GM23338 (cell line): ENCODE measurements around the gene LENG9. TPM values are rescaled to one million over a fixed set of nuclear protein-coding genes. Genes with fewer than 3 reads are reported as not detected.

ENCODE experiments used
- ATAC-seq: fragments of 200-7000 bp; cut with Tn5 transposase; 3 replicates; pipeline ENCODE4 v1.9.1; 2020
- DNase-seq: peaks from one replicate; pipeline ENCODE4 v3.0.0-alpha.2; 2015; ENCODE audit warnings: low spot score
- H2AFZ ChIP-seq: fragments of 200-600 bp; sonication (generic); 2 replicates; pipeline ENCODE4 v1.8.0; 2016; ENCODE audit warnings: antibody characterized with exemption, mild to moderate bottlenecking, moderate library complexity
- H3F3A ChIP-seq: fragments of 200-600 bp; sonication (generic); replicated peaks from 2 replicates; pipeline ENCODE4 v1.8.0; 2017; ENCODE audit warnings: antibody characterized with exemption, mixed run types, low read depth
- H3K27ac ChIP-seq: fragments of 200-600 bp; sonication (generic); 2 replicates; pipeline ENCODE4 v1.6.1; 2016; ENCODE audit warnings: low read depth
- H3K27me3 ChIP-seq: fragments of 200-600 bp; sonication (generic); 2 replicates; pipeline ENCODE4 v1.8.0; 2016; ENCODE audit warnings: mild to moderate bottlenecking, mixed run types, moderate library complexity; ENCODE audit not compliant: insufficient read depth
- H3K36me3 ChIP-seq: fragments of 200-600 bp; sonication (generic); 2 replicates; pipeline ENCODE4 v1.8.0; 2016; ENCODE audit warnings: mild to moderate bottlenecking; ENCODE audit not compliant: insufficient read depth
- H3K4me1 ChIP-seq: fragments of 200-600 bp; sonication (generic); 2 replicates; pipeline ENCODE4 v1.8.0; 2016; ENCODE audit warnings: mild to moderate bottlenecking, moderate library complexity; ENCODE audit not compliant: insufficient read depth
- H3K4me2 ChIP-seq: fragments of 200-600 bp; sonication (generic); 2 replicates; pipeline ENCODE4 v1.7.1; 2017; ENCODE audit warnings: mixed run types
- H3K4me3 ChIP-seq: fragments of 200-600 bp; sonication (generic); 2 replicates; pipeline ENCODE4 v1.6.1; 2016; ENCODE audit warnings: mixed run types
- H3K79me2 ChIP-seq: fragments of 200-600 bp; sonication (generic); replicated peaks from 2 replicates; pipeline ENCODE4 v1.8.0; 2017; ENCODE audit warnings: mild to moderate bottlenecking; ENCODE audit not compliant: insufficient read depth
- H3K9me2 ChIP-seq: fragments of 200-600 bp; sonication (generic); 2 replicates; pipeline ENCODE4 v1.8.0; 2017; ENCODE audit not compliant: insufficient read depth
- H4K20me1 ChIP-seq: fragments of 200-600 bp; sonication (generic); replicated peaks from 2 replicates; pipeline ENCODE4 v1.8.0; 2017; ENCODE audit warnings: mild to moderate bottlenecking; ENCODE audit not compliant: insufficient read depth
- H3K27ac Mint-ChIP-seq: 2 replicates; pipeline ENCODE4 v1.8.0; 2020; ENCODE audit warnings: inconsistent platforms, mild to moderate bottlenecking, moderate library complexity, mixed read lengths
- H3K27me3 Mint-ChIP-seq: 3 replicates; pipeline ENCODE4 v1.8.0; 2022; ENCODE audit warnings: low read depth, mild to moderate bottlenecking, moderate library complexity, mixed read lengths, inconsistent platforms; ENCODE audit not compliant: insufficient read depth, poor library complexity
- H3K36me3 Mint-ChIP-seq: 3 replicates; pipeline ENCODE4 v1.8.0; 2021; ENCODE audit warnings: low read depth, mild to moderate bottlenecking, inconsistent platforms, moderate library complexity, mixed read lengths
- H3K4me1 Mint-ChIP-seq: 3 replicates; pipeline ENCODE4 v1.8.0; 2020; ENCODE audit warnings: mild to moderate bottlenecking, inconsistent platforms, mixed read lengths
- H3K4me3 Mint-ChIP-seq: 3 replicates; pipeline ENCODE4 v1.8.0; 2021; ENCODE audit warnings: moderate library complexity, mild to moderate bottlenecking, inconsistent platforms, mixed read lengths
- H3K9me3 Mint-ChIP-seq: 3 replicates; pipeline ENCODE4 v1.8.0; 2020; ENCODE audit warnings: moderate library complexity, mild to moderate bottlenecking, inconsistent platforms, mixed read lengths
- CREB1 ChIP-seq: fragments of 250-450 bp; sonication (Bioruptor Pico); IDR thresholded peaks from 2 replicates; pipeline ENCODE4 v1.5.0; 2020; ENCODE audit warnings: low read depth, mild to moderate bottlenecking, moderate library complexity
- CTCF ChIP-seq, 2 experiments: fragments of 200-600 bp in 1 of 2; sonication (generic) in 1 of 2; conservative IDR thresholded peaks; 2 replicates each; pipeline versions ENCODE4 v1.5.1 to v1.6.1; 2016 to 2017; ENCODE audit warnings: antibody characterized with exemption in 2 of 2, low read depth in 2 of 2, mild to moderate bottlenecking in 2 of 2, moderate library complexity in 1 of 2
- ETS1 ChIP-seq: IDR thresholded peaks from 2 replicates; pipeline ENCODE4 v1.6.1; 2016; ENCODE audit warnings: antibody characterized with exemption
- EZH2 ChIP-seq: fragments of 200-600 bp; sonication (generic); IDR thresholded peaks from one replicate; pipeline ENCODE4 v1.8.0; 2017; ENCODE audit warnings: antibody characterized with exemption, mild to moderate bottlenecking, low read depth; ENCODE audit not compliant: unreplicated experiment
- JUNB ChIP-seq: IDR thresholded peaks from one replicate; pipeline ENCODE4 v1.6.1; 2016; ENCODE audit warnings: antibody characterized with exemption; ENCODE audit not compliant: unreplicated experiment
- NANOG ChIP-seq: IDR thresholded peaks from 2 replicates; pipeline ENCODE4 v1.6.1; 2016; ENCODE audit warnings: antibody characterized with exemption, borderline replicate concordance
- POLR2AphosphoS5 ChIP-seq: IDR thresholded peaks from 2 replicates; pipeline ENCODE4 v1.6.1; 2016; ENCODE audit warnings: antibody characterized with exemption, low read depth
- REST ChIP-seq: IDR thresholded peaks from one replicate; pipeline ENCODE4 v1.6.1; 2018; ENCODE audit warnings: antibody characterized with exemption; ENCODE audit not compliant: unreplicated experiment
- ZNF114 ChIP-seq: fragments of 250-450 bp; sonication (Bioruptor Pico); IDR thresholded peaks from 2 replicates; pipeline ENCODE4 v1.5.0; 2020; ENCODE audit warnings: mild to moderate bottlenecking, moderate library complexity
- ZNF331 ChIP-seq: fragments of 250-450 bp; sonication (Bioruptor Pico); IDR thresholded peaks from 2 replicates; pipeline ENCODE4 v1.5.0; 2020; ENCODE audit warnings: low read depth, mild to moderate bottlenecking, moderate library complexity
- ZNF462 ChIP-seq: fragments of 250-450 bp; sonication (Bioruptor Pico); IDR thresholded peaks from 2 replicates; pipeline ENCODE4 v1.5.0; 2020; ENCODE audit warnings: mild to moderate bottlenecking, moderate library complexity
- polyA plus RNA-seq: library from polyadenylated mRNA; unstranded; fragments of >200 nt; fragmentation: Nextera tagmentation; extraction: Ambion mirVana; gene quantifications from 2 replicates; pipeline ENCODE4 v1.2.1, GENCODE V29; 2016
- total RNA-seq: library from RNA; depleted of rRNA; stranded (reverse); fragments of >200 nt; shearing (Covaris generic); gene quantifications from 2 replicates; pipeline ENCODE4 v1.2.3, GENCODE V29; 2014

LENG9 gene
- total and polyA plus RNA-seq, 2 experiments from 2014 or later, result 0.26 to 6.4 TPM

- H3K27ac ChIP-seq, result peak overlapping the region; percentile 96
These were observed 1.2 kb upstream of the LENG9 start for GRCh38 chr19:54464630-54465425.

More at GRCh38 chr19:54464630-54465425, 1.2 kb upstream of the LENG9 start:
- TF ChIP-seq ZNF462 (CRISPR knock-in tag) (no peak), CREB1 (peak; percentile 93), REST (no peak), POLR2AphosphoS5 (peak; percentile 79), ZNF114 (CRISPR knock-in tag) (no peak), ZNF331 (no peak), CTCF (conservative IDR thresholded peaks at IDR 0.05; ENCODE audit: low read depth in 2 of 2) (no peak), NANOG (no peak), ETS1 (peak; percentile 31; the same call in 1 of the 2 replicates), JUNB (no peak), EZH2 (no peak)
- peak overlapping the region; percentile 99 for H3K27ac Mint-ChIP-seq
- H3K4me3 ChIP-seq, result peak overlapping the region; percentile 58
- peaks cover 5% of the 10 kb centered on the region; the same call in 1 of the 3 replicates for H3K9me3 Mint-ChIP-seq
- H2AFZ ChIP-seq, result peak overlapping the region; percentile 92
- H3K79me2 ChIP-seq, result no peaks in the 10 kb centered on the region; the same call in 1 of the 2 replicates
- peaks cover 14% of the 10 kb centered on the region; the same call in 2 of the 3 replicates for H3K4me1 Mint-ChIP-seq
- H3K4me2 ChIP-seq, result peak overlapping the region; percentile 78
- H3K4me3 Mint-ChIP-seq, result peak overlapping the region; percentile 81
- peaks cover 23% of the 10 kb centered on the region for H3K27me3 ChIP-seq
- no peaks in the 10 kb centered on the region; the same call in 1 of the 2 replicates for H4K20me1 ChIP-seq
- no peaks in the 10 kb centered on the region for H3K36me3 ChIP-seq
- ATAC-seq, result peak; percentile 68
- H3K36me3 Mint-ChIP-seq, result peaks cover 16% of the 10 kb centered on the region
- H3K27me3 Mint-ChIP-seq, result peaks cover 31% of the 10 kb centered on the region
- peak; percentile 98 for DNase-seq
- H3K4me1 ChIP-seq, result peaks cover 4% of the 10 kb centered on the region
- peaks cover 9% of the 10 kb centered on the region; the same call in 1 of the 2 replicates for H3F3A ChIP-seq
- no peaks in the 10 kb centered on the region for H3K9me2 ChIP-seq
